ENCODE measurements around the gene AP1AR.

DNA sequence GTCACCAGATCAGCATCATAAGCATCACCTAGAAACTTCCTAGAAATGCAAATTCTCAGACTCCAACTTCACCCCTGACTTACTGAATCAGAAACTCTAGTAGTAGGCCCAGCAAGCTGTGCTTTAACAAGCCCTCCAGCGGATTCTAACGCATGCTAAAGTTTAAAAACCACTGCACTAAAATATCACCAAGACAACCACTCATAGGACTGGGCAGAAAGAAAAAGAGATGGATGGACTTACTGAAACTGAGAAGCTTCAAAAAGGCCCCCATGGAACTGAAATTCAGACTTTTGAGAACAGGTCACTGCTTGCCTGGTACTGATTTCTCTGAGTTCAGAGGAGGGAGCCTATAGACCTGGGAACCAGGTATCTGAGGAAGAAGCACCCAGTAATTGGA lies 46.3 kb upstream of the AP1AR start:
- TF ChIP-seq, protein P1, sequence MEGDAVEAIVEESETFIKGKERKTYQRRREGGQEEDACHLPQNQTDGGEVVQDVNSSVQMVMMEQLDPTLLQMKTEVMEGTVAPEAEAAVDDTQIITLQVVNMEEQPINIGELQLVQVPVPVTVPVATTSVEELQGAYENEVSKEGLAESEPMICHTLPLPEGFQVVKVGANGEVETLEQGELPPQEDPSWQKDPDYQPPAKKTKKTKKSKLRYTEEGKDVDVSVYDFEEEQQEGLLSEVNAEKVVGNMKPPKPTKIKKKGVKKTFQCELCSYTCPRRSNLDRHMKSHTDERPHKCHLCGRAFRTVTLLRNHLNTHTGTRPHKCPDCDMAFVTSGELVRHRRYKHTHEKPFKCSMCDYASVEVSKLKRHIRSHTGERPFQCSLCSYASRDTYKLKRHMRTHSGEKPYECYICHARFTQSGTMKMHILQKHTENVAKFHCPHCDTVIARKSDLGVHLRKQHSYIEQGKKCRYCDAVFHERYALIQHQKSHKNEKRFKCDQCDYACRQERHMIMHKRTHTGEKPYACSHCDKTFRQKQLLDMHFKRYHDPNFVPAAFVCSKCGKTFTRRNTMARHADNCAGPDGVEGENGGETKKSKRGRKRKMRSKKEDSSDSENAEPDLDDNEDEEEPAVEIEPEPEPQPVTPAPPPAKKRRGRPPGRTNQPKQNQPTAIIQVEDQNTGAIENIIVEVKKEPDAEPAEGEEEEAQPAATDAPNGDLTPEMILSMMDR (IDR thresholded peaks at IDR 0.05; ENCODE audit: low read length), result no peak
- no peak for TF ChIP-seq EZH2 (IDR thresholded peaks at IDR 0.05; ENCODE audit: borderline replicate concordance, low read length)

Measured in OCI-LY1 (cell line).